ENCODE data around the gene OGA.

The OGA gene

GRCh38 chr10:101780187-101780817, 37.9 kb downstream of the OGA start (continued):
- TF ChIP-seq KLF17 (tag by site-specific recombination; IDR thresholded peaks at IDR 0.05) (no peak), ZNF660 (tag by site-specific recombination; IDR thresholded peaks at IDR 0.05) (no peak), AEBP2 (tag by site-specific recombination; IDR thresholded peaks at IDR 0.05; ENCODE audit: borderline replicate concordance) (no peak), GFI1B (tag by site-specific recombination; IDR thresholded peaks at IDR 0.05) (no peak), PRDM1 (tag by site-specific recombination; IDR thresholded peaks at IDR 0.05) (no peak), KLF9 (tag by site-specific recombination; IDR thresholded peaks at IDR 0.05; ENCODE audit: low read depth) (no peak), ZNF785 (tag by site-specific recombination; IDR thresholded peaks at IDR 0.05) (no peak), ZNF416 (tag by site-specific recombination; IDR thresholded peaks at IDR 0.05) (no peak), OVOL3 (tag by site-specific recombination; IDR thresholded peaks at IDR 0.05) (no peak), ZFP69B (tag by site-specific recombination; IDR thresholded peaks at IDR 0.05) (no peak), ZEB2 (tag by site-specific recombination; IDR thresholded peaks at IDR 0.05) (no peak), ZNF26 (tag by site-specific recombination; IDR thresholded peaks at IDR 0.05) (no peak), ZNF266 (tag by site-specific recombination; IDR thresholded peaks at IDR 0.05; ENCODE audit: low read depth) (no peak), ZNF654 (tag by site-specific recombination; IDR thresholded peaks at IDR 0.05; ENCODE audit: low read depth) (no peak), ZNF157 (tag by site-specific recombination; IDR thresholded peaks at IDR 0.05) (no peak), ZNF449 (tag by site-specific recombination; IDR thresholded peaks at IDR 0.05) (no peak), ZNF341 (tag by site-specific recombination; IDR thresholded peaks at IDR 0.05; ENCODE audit: low read depth) (0 out of 2 replicates have a peak, but pooled peaks have one; percentile 9), ZXDB (tag by site-specific recombination; IDR thresholded peaks at IDR 0.05) (peak; percentile 9; the same call in 1 of the 2 replicates), MEIS1 (CRISPR knock-in tag; IDR thresholded peaks at IDR 0.05; ENCODE audit: borderline replicate concordance) (no peak), ZNF18 (tag by site-specific recombination; IDR thresholded peaks at IDR 0.05) (no peak), ZIC2 (tag by site-specific recombination; IDR thresholded peaks at IDR 0.05) (0 out of 2 replicates have a peak, but pooled peaks have one; percentile 5), ZNF658 (tag by site-specific recombination; IDR thresholded peaks at IDR 0.05) (no peak), ZNF747 (tag by site-specific recombination; IDR thresholded peaks at IDR 0.05) (no peak), FEZF1 (tag by site-specific recombination; IDR thresholded peaks at IDR 0.05) (no peak), ZNF561 (tag by site-specific recombination; IDR thresholded peaks at IDR 0.05; ENCODE audit: borderline replicate concordance) (0 out of 2 replicates have a peak, but pooled peaks have one; percentile 3), ZNF169 (tag by site-specific recombination; IDR thresholded peaks at IDR 0.05) (no peak), CTCF (tag by site-specific recombination; IDR thresholded peaks at IDR 0.05) (no peak), ZSCAN16 (tag by site-specific recombination; IDR thresholded peaks at IDR 0.05) (no peak), ZNF335 (tag by site-specific recombination; conservative IDR thresholded peaks at IDR 0.05) (0 out of 2 replicates have a peak, but pooled peaks have one; percentile 2)
